Measurements from ENCODE around the gene SECTM1.

Gene SECTM1

DNA sequence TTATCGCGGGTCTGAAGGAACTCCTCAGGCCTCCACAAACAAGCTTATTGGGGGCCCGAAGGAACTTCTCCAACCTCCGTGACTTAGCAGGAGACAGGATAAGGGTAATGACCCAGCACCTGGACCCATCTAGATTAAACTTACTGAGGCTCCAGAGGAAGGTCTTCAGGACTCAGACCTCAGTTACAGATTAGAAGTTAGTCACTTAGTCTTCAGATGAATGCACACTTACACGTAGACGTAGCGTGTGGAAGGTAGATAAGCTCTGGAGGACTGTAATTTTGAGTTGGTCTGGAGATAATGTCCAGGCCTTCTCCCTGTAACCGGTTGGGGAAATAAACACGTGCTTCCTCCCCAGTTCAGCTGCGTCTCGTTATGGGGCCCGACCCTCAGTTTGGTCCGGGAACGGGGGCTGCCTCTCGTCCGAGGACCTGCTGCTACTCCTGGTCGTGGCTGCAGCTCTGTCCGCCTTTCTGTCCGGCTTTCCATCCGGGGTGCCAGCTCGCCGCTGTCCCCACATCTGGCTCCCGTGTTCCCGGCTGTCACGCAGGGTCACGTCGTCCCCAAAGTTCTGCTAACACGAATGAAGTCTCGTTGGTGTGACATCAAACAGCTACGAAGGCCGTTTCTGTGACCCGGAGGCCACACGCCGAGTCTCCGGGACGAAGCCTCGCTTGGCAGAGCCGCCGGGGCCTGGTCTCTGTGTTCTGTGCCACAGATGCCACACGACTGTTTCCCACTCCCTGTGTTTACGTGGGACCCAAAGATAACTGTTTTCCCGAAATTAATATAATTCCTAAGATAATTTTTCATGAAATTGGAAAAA is 11.8 kb upstream of the SECTM1 start:
- H3F3A ChIP-seq (ENCODE audit: insufficient read depth) = no peaks in the 10 kb centered on the region
- H3K9ac ChIP-seq (ENCODE audit: low read length) = no peak overlapping the region
- H3K27me3 ChIP-seq (ENCODE audit: low read length) = no peaks in the 10 kb centered on the region
- no peak overlapping the region for H2AFZ ChIP-seq (ENCODE audit: low read depth, low read length, severe bottlenecking)
- H4K20me1 ChIP-seq (ENCODE audit: low read depth, low read length) = no peaks in the 10 kb centered on the region
- H3K4me3 ChIP-seq (ENCODE audit: insufficient read depth, low read length, poor library complexity, severe bottlenecking) = no peak overlapping the region
- H3K9me3 ChIP-seq (ENCODE audit: insufficient read depth, low read length) = no peaks in the 10 kb centered on the region
- TF ChIP-seq EZH2phosphoT487 (conservative IDR thresholded peaks at IDR 0.05; ENCODE audit: low read length) (no peak), CTCF (IDR thresholded peaks at IDR 0.05; ENCODE audit: insufficient read depth, low read length, poor library complexity, severe bottlenecking) (no peak)
- no peak overlapping the region for H3K4me2 ChIP-seq (ENCODE audit: low read depth, low read length, poor library complexity, severe bottlenecking)
- H3K27ac ChIP-seq (ENCODE audit: low read depth, low read length) = no peak overlapping the region
- H3K9me2 ChIP-seq (replicated peaks; ENCODE audit: insufficient read depth, low read length) = no peaks in the 10 kb centered on the region
- no peaks in the 10 kb centered on the region for H3K36me3 ChIP-seq (ENCODE audit: low read length)
- no peaks in the 10 kb centered on the region for H3K79me2 ChIP-seq (ENCODE audit: insufficient read depth, low read length)

DNA sequence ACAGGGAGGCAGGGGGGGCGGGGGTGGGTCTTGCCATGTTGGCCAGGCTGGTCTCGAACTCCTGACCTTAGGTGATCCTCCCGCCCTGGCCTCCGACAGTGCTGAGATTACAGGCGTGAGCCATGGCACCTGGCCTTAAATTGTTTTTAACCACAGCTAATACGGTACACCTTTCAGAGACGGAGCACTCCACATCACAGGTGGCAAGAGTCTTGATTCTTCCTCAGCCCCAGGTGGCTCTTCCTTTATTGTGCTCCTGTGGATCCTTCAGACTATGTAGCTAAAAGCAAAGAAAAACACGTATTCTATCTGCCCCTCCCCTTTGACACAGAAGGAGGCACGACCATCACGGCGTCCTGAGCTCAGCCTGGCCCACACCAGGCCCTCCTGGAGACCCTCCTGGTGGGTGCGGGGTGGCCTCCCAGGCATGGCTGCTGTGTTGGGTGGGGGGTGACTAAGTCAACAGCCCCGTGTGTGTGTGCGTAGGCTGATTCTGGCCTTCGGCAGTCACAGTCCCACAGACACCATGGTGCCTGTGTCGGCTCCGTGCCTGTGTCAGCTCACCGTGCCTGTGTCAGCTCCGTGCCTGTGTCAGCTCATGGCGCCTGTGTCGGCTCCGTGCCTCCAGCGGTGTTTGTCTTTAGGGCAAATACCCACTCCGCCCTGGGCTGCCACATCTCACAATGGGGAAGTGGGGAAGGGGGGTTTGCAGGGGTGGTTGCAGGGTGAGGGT is 10.8 kb upstream of the SECTM1 start:
- H3K27ac ChIP-seq (ENCODE audit: low read depth, low read length) = no peak overlapping the region
- TF ChIP-seq EZH2phosphoT487 (conservative IDR thresholded peaks at IDR 0.05; ENCODE audit: low read length) = no peak
- no peak for TF ChIP-seq CTCF (IDR thresholded peaks at IDR 0.05; ENCODE audit: insufficient read depth, low read length, poor library complexity, severe bottlenecking)
- no peaks in the 10 kb centered on the region for H3K9me3 ChIP-seq (ENCODE audit: insufficient read depth, low read length)
- no peak overlapping the region for H2AFZ ChIP-seq (ENCODE audit: low read depth, low read length, severe bottlenecking)
- no peak overlapping the region for H3K9ac ChIP-seq (ENCODE audit: low read length)
- no peak overlapping the region for H3K4me2 ChIP-seq (ENCODE audit: low read depth, low read length, poor library complexity, severe bottlenecking)
- H3K27me3 ChIP-seq (ENCODE audit: low read length) = no peaks in the 10 kb centered on the region
- H3K9me2 ChIP-seq (replicated peaks; ENCODE audit: insufficient read depth, low read length) = no peaks in the 10 kb centered on the region
- no peaks in the 10 kb centered on the region for H4K20me1 ChIP-seq (ENCODE audit: low read depth, low read length)
- H3K36me3 ChIP-seq (ENCODE audit: low read length) = no peaks in the 10 kb centered on the region
- H3K4me3 ChIP-seq (ENCODE audit: insufficient read depth, low read length, poor library complexity, severe bottlenecking) = no peak overlapping the region
- no peaks in the 10 kb centered on the region for H3F3A ChIP-seq (ENCODE audit: insufficient read depth)
- no peaks in the 10 kb centered on the region for H3K79me2 ChIP-seq (ENCODE audit: insufficient read depth, low read length)

DNA sequence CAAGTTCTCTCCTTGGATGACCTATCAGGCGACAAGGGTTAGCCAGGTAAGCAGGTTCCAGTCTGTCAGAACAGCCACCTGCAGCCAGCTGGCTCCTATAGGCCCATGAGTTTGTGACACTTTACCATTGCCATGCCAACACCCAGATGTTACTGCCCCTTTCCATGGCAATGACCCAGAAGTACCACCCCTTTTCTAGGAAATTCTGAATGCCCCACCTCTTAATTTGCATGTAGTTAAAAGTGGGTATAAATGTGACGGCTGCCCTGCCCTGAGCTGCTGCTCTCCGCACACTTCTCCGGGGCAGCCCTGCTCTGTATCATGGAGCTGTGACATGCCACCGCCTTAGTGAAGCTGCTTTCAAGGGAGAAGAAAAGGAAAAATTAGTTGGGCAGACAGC is 10.0 kb upstream of the SECTM1 start:
- Histone ChIP-seq H3F3A (ENCODE audit: insufficient read depth) (no peaks in the 10 kb centered on the region), H4K20me1 (ENCODE audit: low read depth, low read length) (no peaks in the 10 kb centered on the region), H2AFZ (ENCODE audit: low read depth, low read length, severe bottlenecking) (no peak overlapping the region), H3K79me2 (ENCODE audit: insufficient read depth, low read length) (no peaks in the 10 kb centered on the region), H3K27ac (ENCODE audit: low read depth, low read length) (no peak overlapping the region), H3K9me3 (ENCODE audit: insufficient read depth, low read length) (no peaks in the 10 kb centered on the region), H3K9me2 (replicated peaks; ENCODE audit: insufficient read depth, low read length) (no peaks in the 10 kb centered on the region), H3K4me2 (ENCODE audit: low read depth, low read length, poor library complexity, severe bottlenecking) (no peak overlapping the region), H3K9ac (ENCODE audit: low read length) (no peak overlapping the region), H3K36me3 (ENCODE audit: low read length) (no peaks in the 10 kb centered on the region), H3K4me3 (ENCODE audit: insufficient read depth, low read length, poor library complexity, severe bottlenecking) (no peak overlapping the region), H3K27me3 (ENCODE audit: low read length) (no peaks in the 10 kb centered on the region)
- TF ChIP-seq EZH2phosphoT487 (conservative IDR thresholded peaks at IDR 0.05; ENCODE audit: low read length) (no peak), CTCF (IDR thresholded peaks at IDR 0.05; ENCODE audit: insufficient read depth, low read length, poor library complexity, severe bottlenecking) (no peak)
